ENCODE data around the gene FANCG.

- TF ChIP-seq, protein P1, sequence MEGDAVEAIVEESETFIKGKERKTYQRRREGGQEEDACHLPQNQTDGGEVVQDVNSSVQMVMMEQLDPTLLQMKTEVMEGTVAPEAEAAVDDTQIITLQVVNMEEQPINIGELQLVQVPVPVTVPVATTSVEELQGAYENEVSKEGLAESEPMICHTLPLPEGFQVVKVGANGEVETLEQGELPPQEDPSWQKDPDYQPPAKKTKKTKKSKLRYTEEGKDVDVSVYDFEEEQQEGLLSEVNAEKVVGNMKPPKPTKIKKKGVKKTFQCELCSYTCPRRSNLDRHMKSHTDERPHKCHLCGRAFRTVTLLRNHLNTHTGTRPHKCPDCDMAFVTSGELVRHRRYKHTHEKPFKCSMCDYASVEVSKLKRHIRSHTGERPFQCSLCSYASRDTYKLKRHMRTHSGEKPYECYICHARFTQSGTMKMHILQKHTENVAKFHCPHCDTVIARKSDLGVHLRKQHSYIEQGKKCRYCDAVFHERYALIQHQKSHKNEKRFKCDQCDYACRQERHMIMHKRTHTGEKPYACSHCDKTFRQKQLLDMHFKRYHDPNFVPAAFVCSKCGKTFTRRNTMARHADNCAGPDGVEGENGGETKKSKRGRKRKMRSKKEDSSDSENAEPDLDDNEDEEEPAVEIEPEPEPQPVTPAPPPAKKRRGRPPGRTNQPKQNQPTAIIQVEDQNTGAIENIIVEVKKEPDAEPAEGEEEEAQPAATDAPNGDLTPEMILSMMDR (IDR thresholded peaks at IDR 0.05), result no peak
- TF ChIP-seq POLR2AphosphoS5 (IDR thresholded peaks at IDR 0.05; ENCODE audit: insufficient read depth in 1 of 2, low read depth in 1 of 2), result no peak
Measured at GRCh38 chr9:35044071-35044470, 35.7 kb downstream of the FANCG start.

Data from vagina (tissue), 2 donors.